ENCODE results near the gene FBXO30. TPM values are rescaled to one million over a fixed set of nuclear protein-coding genes. Genes with fewer than 3 reads are reported as not detected.

FBXO30 gene
- total RNA-seq, 6 donors from 2014 or later: 2.2 to 12.5 (median 7.6) TPM

GRCh38 chr6:145798530-145798929, 16.1 kb downstream of the FBXO30 start:
- 66 to 72% methylated on average over 2 of the region's 2 CpGs for WGBS, 2 donors
- peaks cover 0 to 20% (median 0%) of the 10 kb centered on the region in 4 donors for H3K36me3 ChIP-seq
- no peaks in the 10 kb centered on the region for H3K27me3 ChIP-seq
- no peak for ATAC-seq (ENCODE audit: low FRiP score in 2 of 2)
- no peak overlapping the region for H3K4me3 ChIP-seq
- H3K27ac ChIP-seq: no peak overlapping the region
- TF ChIP-seq POLR2A (IDR thresholded peaks at IDR 0.05) (no peak), POLR2AphosphoS5 (IDR thresholded peaks at IDR 0.05) (no peak), EP300 (IDR thresholded peaks at IDR 0.05) (no peak)
- TF ChIP-seq, protein P1, sequence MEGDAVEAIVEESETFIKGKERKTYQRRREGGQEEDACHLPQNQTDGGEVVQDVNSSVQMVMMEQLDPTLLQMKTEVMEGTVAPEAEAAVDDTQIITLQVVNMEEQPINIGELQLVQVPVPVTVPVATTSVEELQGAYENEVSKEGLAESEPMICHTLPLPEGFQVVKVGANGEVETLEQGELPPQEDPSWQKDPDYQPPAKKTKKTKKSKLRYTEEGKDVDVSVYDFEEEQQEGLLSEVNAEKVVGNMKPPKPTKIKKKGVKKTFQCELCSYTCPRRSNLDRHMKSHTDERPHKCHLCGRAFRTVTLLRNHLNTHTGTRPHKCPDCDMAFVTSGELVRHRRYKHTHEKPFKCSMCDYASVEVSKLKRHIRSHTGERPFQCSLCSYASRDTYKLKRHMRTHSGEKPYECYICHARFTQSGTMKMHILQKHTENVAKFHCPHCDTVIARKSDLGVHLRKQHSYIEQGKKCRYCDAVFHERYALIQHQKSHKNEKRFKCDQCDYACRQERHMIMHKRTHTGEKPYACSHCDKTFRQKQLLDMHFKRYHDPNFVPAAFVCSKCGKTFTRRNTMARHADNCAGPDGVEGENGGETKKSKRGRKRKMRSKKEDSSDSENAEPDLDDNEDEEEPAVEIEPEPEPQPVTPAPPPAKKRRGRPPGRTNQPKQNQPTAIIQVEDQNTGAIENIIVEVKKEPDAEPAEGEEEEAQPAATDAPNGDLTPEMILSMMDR (IDR thresholded peaks at IDR 0.05): no peak
- peaks cover 0 to 15% (median 0%) of the 10 kb centered on the region in 4 donors for H3K4me1 ChIP-seq
- no peak for DNase-seq
- H3K9me3 ChIP-seq: no peaks in the 10 kb centered on the region

- no peaks in the 10 kb centered on the region for H3K4me1 ChIP-seq
- TF ChIP-seq POLR2A (IDR thresholded peaks at IDR 0.05) (no peak), POLR2AphosphoS5 (IDR thresholded peaks at IDR 0.05) (no peak), EP300 (IDR thresholded peaks at IDR 0.05) (no peak)
- TF ChIP-seq, protein P1 (IDR thresholded peaks at IDR 0.05): no peak
- 69 to 84% methylated on average over 3 of the region's 3 CpGs for WGBS, 2 donors
- ATAC-seq (ENCODE audit: low FRiP score in 2 of 2): no peak
- no peak for DNase-seq
- peaks cover 0 to 4% (median 0%) of the 10 kb centered on the region in 4 donors for H3K36me3 ChIP-seq
- H3K9me3 ChIP-seq: peaks cover 0 to 20% (median 0%) of the 10 kb centered on the region in 4 donors
- no peak overlapping the region for H3K27ac ChIP-seq
- H3K27me3 ChIP-seq: no peaks in the 10 kb centered on the region
- no peak overlapping the region for H3K4me3 ChIP-seq
Observed at GRCh38 chr6:145789443-145789842, 25.2 kb downstream of the FBXO30 start.

DNA sequence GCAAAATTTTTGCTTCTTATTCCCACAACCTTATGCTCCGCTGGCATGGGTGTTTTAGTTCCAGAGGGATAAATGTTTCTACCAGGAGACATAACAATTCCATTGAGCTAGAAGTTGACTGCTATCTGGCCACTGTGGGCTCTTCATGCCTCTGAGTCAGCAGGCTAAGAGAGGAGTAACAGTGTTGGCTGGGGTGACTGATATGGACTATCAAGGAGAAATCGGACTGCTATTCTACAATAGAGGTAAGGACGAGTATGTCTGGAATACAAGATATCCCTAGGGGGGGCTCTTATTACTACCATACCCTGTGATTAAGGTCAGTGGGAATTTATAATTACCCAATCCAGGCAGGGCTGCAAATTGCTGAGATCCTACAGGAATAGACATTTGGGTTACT, 26.9 kb downstream of the FBXO30 start:
- DNase-seq (no peak), ATAC-seq (ENCODE audit: low FRiP score in 2 of 2) (no peak)
- Histone ChIP-seq H3K4me1 (no peaks in the 10 kb centered on the region), H3K9me3 (peaks cover 0 to 20% (median 0%) of the 10 kb centered on the region in 4 donors), H3K27ac (no peak overlapping the region), H3K4me3 (no peak overlapping the region), H3K36me3 (peaks cover 0 to 4% (median 0%) of the 10 kb centered on the region in 4 donors), H3K27me3 (no peaks in the 10 kb centered on the region)
- TF ChIP-seq POLR2A (IDR thresholded peaks at IDR 0.05): no peak
- TF ChIP-seq EP300 (IDR thresholded peaks at IDR 0.05): no peak
- no peak for TF ChIP-seq POLR2AphosphoS5 (IDR thresholded peaks at IDR 0.05)
- TF ChIP-seq, protein P1 (IDR thresholded peaks at IDR 0.05): no peak
- WGBS, 2 donors: 99 to 100% methylated on average over 3 of the region's 3 CpGs

- Histone ChIP-seq H3K4me3 (no peak overlapping the region), H3K27me3 (no peaks in the 10 kb centered on the region), H3K36me3 (peaks cover 0 to 4% (median 0%) of the 10 kb centered on the region in 4 donors), H3K4me1 (no peaks in the 10 kb centered on the region), H3K27ac (no peak overlapping the region), H3K9me3 (no peaks in the 10 kb centered on the region)
- no peak for ATAC-seq (ENCODE audit: low FRiP score in 2 of 2)
- DNase-seq: no peak
- TF ChIP-seq EP300 (IDR thresholded peaks at IDR 0.05) (no peak), POLR2A (IDR thresholded peaks at IDR 0.05) (no peak), POLR2AphosphoS5 (IDR thresholded peaks at IDR 0.05) (no peak)
- TF ChIP-seq, protein P1 (IDR thresholded peaks at IDR 0.05): no peak
- 80 to 100% methylated on average over 1 of the region's 1 CpG for WGBS, 2 donors
Observed at GRCh38 chr6:145784683-145785082, 29.9 kb downstream of the FBXO30 start.

- ATAC-seq (ENCODE audit: low FRiP score in 2 of 2) (no peak), DNase-seq (no peak)
- H3K27me3 ChIP-seq: no peaks in the 10 kb centered on the region
- H3K4me1 ChIP-seq: no peaks in the 10 kb centered on the region
- H3K36me3 ChIP-seq: peaks cover 0 to 4% (median 0%) of the 10 kb centered on the region in 4 donors
- H3K27ac ChIP-seq: no peak overlapping the region
- no peaks in the 10 kb centered on the region for H3K9me3 ChIP-seq
- 79 to 84% methylated on average over 5 of the region's 5 CpGs for WGBS, 2 donors
- TF ChIP-seq, protein P1 (IDR thresholded peaks at IDR 0.05): no peak
- TF ChIP-seq EP300 (IDR thresholded peaks at IDR 0.05): no peak
- no peak for TF ChIP-seq POLR2A (IDR thresholded peaks at IDR 0.05)
- TF ChIP-seq POLR2AphosphoS5 (IDR thresholded peaks at IDR 0.05): no peak
- no peak overlapping the region for H3K4me3 ChIP-seq
Observed at GRCh38 chr6:145783796-145784195, 30.8 kb downstream of the FBXO30 start.

Measured in upper lobe of left lung (tissue), 6 donors.